Hippocampal formation (tissue), 2 donors: ENCODE data around the gene HSPA1B.
"Not testable (repeated sequence)": the region's sequence is repeated elsewhere in the genome, so short reads cannot be mapped to it uniquely, and the experiment has no call there.

Source experiments
- DNase-seq, 2 donors: peaks; one replicate each; lab custom pipeline; 2025; lab: John Stamatoyannopoulos, UW

HSPA1B gene

GRCh38 chr6:31858707-31859106, 31.2 kb downstream of the HSPA1B start:
- no peak for DNase-seq

- DNase-seq = no peak
Observed at GRCh38 chr6:31859923-31860322, 32.4 kb downstream of the HSPA1B start.

- no peak for DNase-seq
Observed at GRCh38 chr6:31860349-31860748, 32.8 kb downstream of the HSPA1B start.

- no peak for DNase-seq
Observed at GRCh38 chr6:31861150-31861549, 33.6 kb downstream of the HSPA1B start.

- DNase-seq = no peak
Observed at GRCh38 chr6:31861919-31862343, 34.4 kb downstream of the HSPA1B start.

GRCh38 chr6:31862344-31863235, 35.1 kb downstream of the HSPA1B start, which contains the start of gene NEU1:
TSS of gene NEU1 (minus strand) at chr6:31862821. CDS start at chr6:31862776, 45 bp downstream.
- peak; percentile 100 for DNase-seq

GRCh38 chr6:31864123-31864562, 36.6 kb downstream of the HSPA1B start:
- not testable (repeated sequence) for DNase-seq

- DNase-seq = no peak
Observed at GRCh38 chr6:31864818-31865204, 37.3 kb downstream of the HSPA1B start.

- no peak for DNase-seq
Observed at GRCh38 chr6:31865205-31866118, 37.9 kb downstream of the HSPA1B start.

GRCh38 chr6:31868658-31868971, 41.1 kb downstream of the HSPA1B start:
- not testable (repeated sequence) for DNase-seq

GRCh38 chr6:31869343-31869742, 41.8 kb downstream of the HSPA1B start:
- no peak for DNase-seq

GRCh38 chr6:31870385-31870921, 42.9 kb downstream of the HSPA1B start:
- DNase-seq = no peak

GRCh38 chr6:31871046-31871659, 43.6 kb downstream of the HSPA1B start:
- no peak for DNase-seq

GRCh38 chr6:31874084-31874670, 46.6 kb downstream of the HSPA1B start:
- DNase-seq = no peak

- DNase-seq = no peak
Observed at GRCh38 chr6:31874836-31875572, 47.5 kb downstream of the HSPA1B start.

- DNase-seq = no peak
Observed at GRCh38 chr6:31875877-31876276, 48.3 kb downstream of the HSPA1B start.

GRCh38 chr6:31876357-31876756, 48.8 kb downstream of the HSPA1B start:
- DNase-seq = no peak

GRCh38 chr6:31877125-31877650, 49.6 kb downstream of the HSPA1B start:
- no peak for DNase-seq

GRCh38 chr6:31877651-31878161, 50.2 kb downstream of the HSPA1B start:
- DNase-seq = no peak

- DNase-seq = no peak
Observed at GRCh38 chr6:31878222-31878621, 50.7 kb downstream of the HSPA1B start.
